22Rv1 (cell line): ENCODE measurements around the gene CAPN1.

ENCODE experiments used
- CTCF ChIP-seq: fragments of 450-650 bp; IDR thresholded peaks from 2 replicates; pipeline ENCODE4 v1.5.1; 2017; ENCODE audit warnings: mild to moderate bottlenecking
- ZFX ChIP-seq: fragments of 450-650 bp; IDR thresholded peaks from 2 replicates; pipeline ENCODE4 v1.6.1; 2017; ENCODE audit warnings: antibody characterized with exemption, borderline replicate concordance

- TF ChIP-seq CTCF (no peak), ZFX (no peak)
Measured at GRCh38 chr11:65150509-65151299, 31.0 kb upstream of the CAPN1 start.
